PC-9 (cell line): ENCODE results near the gene ALPG.
"Not testable (repeated sequence)": the region's sequence is repeated elsewhere in the genome, so short reads cannot be mapped to it uniquely, and the experiment has no call there.

ENCODE experiments used
- EZH2 ChIP-seq: fragments of 200-600 bp; sonication (generic); IDR thresholded peaks from 2 replicates; pipeline ENCODE4 v1.8.0; 2017; ENCODE audit warnings: antibody characterized with exemption, low read depth
- TF ChIP-seq, protein P1 (sequence below): fragments of 200-600 bp; sonication (generic); conservative IDR thresholded peaks from 2 replicates; pipeline ENCODE4 v1.6.1; 2017; ENCODE audit warnings: mixed run types, antibody characterized with exemption, mild to moderate bottlenecking, moderate library complexity

GRCh38 chr2:232422996-232423395 is 16.4 kb downstream of the ALPG start:
- TF ChIP-seq, protein P1, sequence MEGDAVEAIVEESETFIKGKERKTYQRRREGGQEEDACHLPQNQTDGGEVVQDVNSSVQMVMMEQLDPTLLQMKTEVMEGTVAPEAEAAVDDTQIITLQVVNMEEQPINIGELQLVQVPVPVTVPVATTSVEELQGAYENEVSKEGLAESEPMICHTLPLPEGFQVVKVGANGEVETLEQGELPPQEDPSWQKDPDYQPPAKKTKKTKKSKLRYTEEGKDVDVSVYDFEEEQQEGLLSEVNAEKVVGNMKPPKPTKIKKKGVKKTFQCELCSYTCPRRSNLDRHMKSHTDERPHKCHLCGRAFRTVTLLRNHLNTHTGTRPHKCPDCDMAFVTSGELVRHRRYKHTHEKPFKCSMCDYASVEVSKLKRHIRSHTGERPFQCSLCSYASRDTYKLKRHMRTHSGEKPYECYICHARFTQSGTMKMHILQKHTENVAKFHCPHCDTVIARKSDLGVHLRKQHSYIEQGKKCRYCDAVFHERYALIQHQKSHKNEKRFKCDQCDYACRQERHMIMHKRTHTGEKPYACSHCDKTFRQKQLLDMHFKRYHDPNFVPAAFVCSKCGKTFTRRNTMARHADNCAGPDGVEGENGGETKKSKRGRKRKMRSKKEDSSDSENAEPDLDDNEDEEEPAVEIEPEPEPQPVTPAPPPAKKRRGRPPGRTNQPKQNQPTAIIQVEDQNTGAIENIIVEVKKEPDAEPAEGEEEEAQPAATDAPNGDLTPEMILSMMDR = not testable (repeated sequence)
- TF ChIP-seq EZH2 = not testable (repeated sequence)
